ENCODE data around the gene SALL4. TPM values are rescaled to one million over a fixed set of nuclear protein-coding genes. Genes with fewer than 3 reads are reported as not detected.
"Not testable (repeated sequence)": the region's sequence is repeated elsewhere in the genome, so short reads cannot be mapped to it uniquely, and the experiment has no call there.

SALL4 gene
- polyA plus RNA-seq, 3 donors = 6.8 to 16.1 (median 7.8) TPM

- no peak for DNase-seq (ENCODE audit: extremely low read depth in 1 of 11, low read depth in 9 of 11, low spot score in 4 of 11)
These were observed 8.1 kb upstream of the SALL4 start for GRCh38 chr20:51810155-51811041.

GRCh38 chr20:51807720-51808250 is 5.5 kb upstream of the SALL4 start:
- DNase-seq (ENCODE audit: extremely low read depth in 1 of 11, low read depth in 9 of 11, low spot score in 4 of 11) = no peak

GRCh38 chr20:51804754-51805153 is 2.4 kb upstream of the SALL4 start:
- no peak for DNase-seq (ENCODE audit: extremely low read depth in 1 of 11, low read depth in 9 of 11, low spot score in 4 of 11)

- no peak for DNase-seq (ENCODE audit: extremely low read depth in 1 of 11, low read depth in 9 of 11, low spot score in 4 of 11)
These were observed 980 bp upstream of the SALL4 start for GRCh38 chr20:51803148-51803854.

GRCh38 chr20:51801823-51802123 is 548 bp downstream of the SALL4 start:
- DNase-seq (ENCODE audit: extremely low read depth in 1 of 11, low read depth in 9 of 11, low spot score in 4 of 11) = no peak

GRCh38 chr20:51801122-51801822 is 1.0 kb downstream of the SALL4 start:
- peak in 1 of 11 donors; percentile 15 for DNase-seq (ENCODE audit: extremely low read depth in 1 of 11, low read depth in 9 of 11, low spot score in 4 of 11)

GRCh38 chr20:51800872-51801121 is 1.5 kb downstream of the SALL4 start:
- DNase-seq (ENCODE audit: extremely low read depth in 1 of 11, low read depth in 9 of 11, low spot score in 4 of 11) = peak in 1 of 11 donors; percentile 28

- DNase-seq (ENCODE audit: extremely low read depth in 1 of 11, low read depth in 9 of 11, low spot score in 4 of 11) = peak in 10 of 11 donors; percentile 53 to 78 (median 71)
These were observed 2.1 kb downstream of the SALL4 start for GRCh38 chr20:51800060-51800871.

- no peak for DNase-seq (ENCODE audit: extremely low read depth in 1 of 11, low read depth in 9 of 11, low spot score in 4 of 11)
These were observed 2.9 kb downstream of the SALL4 start for GRCh38 chr20:51799401-51799860.

GRCh38 chr20:51797357-51798025 is 4.8 kb downstream of the SALL4 start:
- DNase-seq (ENCODE audit: extremely low read depth in 1 of 11, low read depth in 9 of 11, low spot score in 4 of 11) = no peak

- no peak for DNase-seq (ENCODE audit: extremely low read depth in 1 of 11, low read depth in 9 of 11, low spot score in 4 of 11)
These were observed 6.0 kb downstream of the SALL4 start for GRCh38 chr20:51796340-51796739.

GRCh38 chr20:51792960-51793359 is 9.4 kb downstream of the SALL4 start:
- DNase-seq (ENCODE audit: extremely low read depth in 1 of 11, low read depth in 9 of 11, low spot score in 4 of 11) = no peak

GRCh38 chr20:51791626-51792025 is 10.7 kb downstream of the SALL4 start:
- no peak for DNase-seq (ENCODE audit: extremely low read depth in 1 of 11, low read depth in 9 of 11, low spot score in 4 of 11)

GRCh38 chr20:51790256-51790655 is 12.1 kb downstream of the SALL4 start:
- DNase-seq (ENCODE audit: extremely low read depth in 1 of 11, low read depth in 9 of 11, low spot score in 4 of 11) = no peak

GRCh38 chr20:51789434-51789833 is 12.9 kb downstream of the SALL4 start:
- DNase-seq (ENCODE audit: extremely low read depth in 1 of 11, low read depth in 9 of 11, low spot score in 4 of 11) = no peak

- DNase-seq (ENCODE audit: extremely low read depth in 1 of 11, low read depth in 9 of 11, low spot score in 4 of 11) = no peak
These were observed 13.5 kb downstream of the SALL4 start for GRCh38 chr20:51788822-51789221.

- no peak for DNase-seq (ENCODE audit: extremely low read depth in 1 of 11, low read depth in 9 of 11, low spot score in 4 of 11)
These were observed 18.0 kb downstream of the SALL4 start for GRCh38 chr20:51784299-51784698.

GRCh38 chr20:51778229-51778759 is 24.0 kb downstream of the SALL4 start:
- not testable (repeated sequence) for DNase-seq (ENCODE audit: extremely low read depth in 1 of 11, low read depth in 9 of 11, low spot score in 4 of 11)

Data from renal cortex interstitium (tissue), 11 donors.